HG02588 (cell line): ENCODE results near the gene KCNQ4.

Experiments
- ATAC-seq: cut with Tn5 transposase; IDR thresholded peaks from one replicate; pipeline ENCODE4 v1.9.1; 2021; ENCODE audit warnings: mild to moderate bottlenecking, moderate library complexity; ENCODE audit not compliant: unreplicated experiment

Gene KCNQ4

GRCh38 chr1:40887652-40888051 lies 104.1 kb downstream of the KCNQ4 start:
- no peak for ATAC-seq
